ENCODE results near the gene THRSP. TPM values are rescaled to one million over a fixed set of nuclear protein-coding genes. Genes with fewer than 3 reads are reported as not detected.

Gene THRSP
- total RNA-seq, 6 experiments from 2014 or later = 3.0 to 92.0 (median 40.1) TPM

- H3K9me3 ChIP-seq = no peaks in the 10 kb centered on the region
- no peak overlapping the region for H3K27ac ChIP-seq
- ATAC-seq = no peak
- no peaks in the 10 kb centered on the region for H3K27me3 ChIP-seq
- H3K36me3 ChIP-seq = peaks cover 0 to 7% (median 0%) of the 10 kb centered on the region in 4 donors
- no peak for TF ChIP-seq POLR2A (IDR thresholded peaks at IDR 0.05)
- TF ChIP-seq, protein P1, sequence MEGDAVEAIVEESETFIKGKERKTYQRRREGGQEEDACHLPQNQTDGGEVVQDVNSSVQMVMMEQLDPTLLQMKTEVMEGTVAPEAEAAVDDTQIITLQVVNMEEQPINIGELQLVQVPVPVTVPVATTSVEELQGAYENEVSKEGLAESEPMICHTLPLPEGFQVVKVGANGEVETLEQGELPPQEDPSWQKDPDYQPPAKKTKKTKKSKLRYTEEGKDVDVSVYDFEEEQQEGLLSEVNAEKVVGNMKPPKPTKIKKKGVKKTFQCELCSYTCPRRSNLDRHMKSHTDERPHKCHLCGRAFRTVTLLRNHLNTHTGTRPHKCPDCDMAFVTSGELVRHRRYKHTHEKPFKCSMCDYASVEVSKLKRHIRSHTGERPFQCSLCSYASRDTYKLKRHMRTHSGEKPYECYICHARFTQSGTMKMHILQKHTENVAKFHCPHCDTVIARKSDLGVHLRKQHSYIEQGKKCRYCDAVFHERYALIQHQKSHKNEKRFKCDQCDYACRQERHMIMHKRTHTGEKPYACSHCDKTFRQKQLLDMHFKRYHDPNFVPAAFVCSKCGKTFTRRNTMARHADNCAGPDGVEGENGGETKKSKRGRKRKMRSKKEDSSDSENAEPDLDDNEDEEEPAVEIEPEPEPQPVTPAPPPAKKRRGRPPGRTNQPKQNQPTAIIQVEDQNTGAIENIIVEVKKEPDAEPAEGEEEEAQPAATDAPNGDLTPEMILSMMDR (IDR thresholded peaks at IDR 0.05) = no peak
- H3K4me1 ChIP-seq = no peaks in the 10 kb centered on the region
- DNase-seq = no peak
- no peak overlapping the region for H3K4me3 ChIP-seq
- WGBS (ENCODE audit: insufficient coverage, low coverage, low lambda C conversion rate, missing lambda C conversion rate) = 91% methylated on average over 2 of the region's 2 CpGs
- intact Hi-C loops (cut with DNase I) = no loop called here
Observed at GRCh38 chr11:78110830-78111229, 47.2 kb downstream of the THRSP start.

- no peak overlapping the region for H3K4me3 ChIP-seq
- DNase-seq (no peak), ATAC-seq (peak; percentile 79 to 91 (median 84))
- WGBS (ENCODE audit: insufficient coverage, low coverage, low lambda C conversion rate, missing lambda C conversion rate) = 33% methylated on average over 2 of the region's 2 CpGs
- no peak overlapping the region for H3K27ac ChIP-seq
- H3K9me3 ChIP-seq = no peaks in the 10 kb centered on the region
- intact Hi-C loops (cut with DNase I) = no loop called here
- H3K27me3 ChIP-seq = no peaks in the 10 kb centered on the region
- H3K36me3 ChIP-seq = peaks cover 0 to 7% (median 0%) of the 10 kb centered on the region in 4 donors
- H3K4me1 ChIP-seq = no peaks in the 10 kb centered on the region
- TF ChIP-seq, protein P1 (IDR thresholded peaks at IDR 0.05) = no peak
- TF ChIP-seq POLR2A (IDR thresholded peaks at IDR 0.05) = no peak
Observed at GRCh38 chr11:78111298-78111697, 47.6 kb downstream of the THRSP start.

- 89% methylated on average over 6 of the region's 6 CpGs for WGBS (ENCODE audit: insufficient coverage, low coverage, low lambda C conversion rate, missing lambda C conversion rate)
- Histone ChIP-seq H3K27ac (no peak overlapping the region), H3K27me3 (no peaks in the 10 kb centered on the region), H3K9me3 (no peaks in the 10 kb centered on the region), H3K36me3 (peaks cover 0 to 7% (median 0%) of the 10 kb centered on the region in 4 donors), H3K4me1 (no peaks in the 10 kb centered on the region), H3K4me3 (no peak overlapping the region)
- TF ChIP-seq POLR2A (IDR thresholded peaks at IDR 0.05) = no peak
- TF ChIP-seq, protein P1 (IDR thresholded peaks at IDR 0.05) = no peak
- DNase-seq (no peak), ATAC-seq (no peak)
- intact Hi-C loops (cut with DNase I) = no loop called here
Observed at GRCh38 chr11:78112582-78113275, 49.1 kb downstream of the THRSP start.

Other genes with a start within 250 kb of the THRSP start
- gene RSF1, start 243.1 kb upstream of the THRSP start, total RNA-seq = 10 to 100 TPM in 5 of 6 experiments, 1 to 10 TPM in 1; 8.4 to 23.0 (median 20.6) TPM
- 10 to 100 TPM; 10.4 to 19.2 (median 14.5) TPM for gene AAMDC, start 242.7 kb upstream of the THRSP start, total RNA-seq
- 10 to 100 TPM in 5 of 6 experiments, 1 to 10 TPM in 1; 8.3 to 19.0 (median 14.7) TPM for gene INTS4, start 69.2 kb upstream of the THRSP start, total RNA-seq
- gene KCTD14, start 40.6 kb upstream of the THRSP start, total RNA-seq = 10 to 100 TPM in 1 of 6 experiments, 1 to 10 TPM in 5; 4.8 to 12.1 (median 6.3) TPM
- gene NDUFC2, start 16.0 kb downstream of the THRSP start, total RNA-seq = 100 to 1,000 TPM; 105 to 265 (median 183) TPM
- 10 to 100 TPM; 22.0 to 38.0 (median 30.3) TPM for gene ALG8, start 75.8 kb downstream of the THRSP start, total RNA-seq
- 10 to 100 TPM in 5 of 6 experiments, 1 to 10 TPM in 1; 9.6 to 15.6 (median 11.9) TPM for gene KCTD21, start 124.8 kb downstream of the THRSP start, total RNA-seq
- 10 to 100 TPM in 1 of 6 experiments, 1 to 10 TPM in 5; 5.3 to 10.1 (median 7.9) TPM for gene USP35, start 125.1 kb downstream of the THRSP start, total RNA-seq

All from right lobe of liver (tissue), 6 donors.